Aorta (tissue), 5 donors: ENCODE results near the gene CDK13. TPM values are rescaled to one million over a fixed set of nuclear protein-coding genes. Genes with fewer than 3 reads are reported as not detected.

Source experiments
- ATAC-seq: fragments of 200-7000 bp; cut with Tn5 transposase; one replicate; pipeline ENCODE4 v1.9.1; 2022; ENCODE audit warnings: moderate library complexity; ENCODE audit not compliant: low FRiP score
- DNase-seq, 2 donors: peaks; one replicate each; pipeline ENCODE4 v3.0.0-alpha.2; 2020
- H3K27ac ChIP-seq, 2 donors: one replicate each; pipeline ENCODE4 v1.5.1; 2013; ENCODE audit warnings: low read length in 2 of 2, mild to moderate bottlenecking in 2 of 2, moderate library complexity in 2 of 2, control low read depth in 1 of 2, inconsistent platforms in 1 of 2, low read depth in 1 of 2
- H3K27me3 ChIP-seq, 2 donors: one replicate each; pipeline ENCODE4 v1.6.1; 2013; ENCODE audit warnings: control low read depth in 1 of 2, low read length in 1 of 2, mild to moderate bottlenecking in 1 of 2, moderate library complexity in 1 of 2; ENCODE audit not compliant: insufficient read depth in 2 of 2, control insufficient read depth in 1 of 2
- H3K36me3 ChIP-seq, 2 donors: one replicate each; pipeline ENCODE4 v1.6.1; 2013; ENCODE audit warnings: control low read depth in 1 of 2, low read length in 1 of 2, mild to moderate bottlenecking in 1 of 2; ENCODE audit not compliant: insufficient read depth in 2 of 2, control insufficient read depth in 1 of 2
- H3K4me1 ChIP-seq, 2 donors: one replicate each; pipeline ENCODE4 v1.6.1; 2013; ENCODE audit warnings: low read length in 2 of 2, control low read depth in 1 of 2, mild to moderate bottlenecking in 1 of 2, moderate library complexity in 1 of 2; ENCODE audit not compliant: insufficient read depth in 2 of 2, control insufficient read depth in 1 of 2
- H3K4me3 ChIP-seq, 2 donors: one replicate each; pipeline ENCODE4 v1.5.1; 2013; ENCODE audit warnings: low read length in 2 of 2, control low read depth in 1 of 2, mild to moderate bottlenecking in 1 of 2
- H3K9me3 ChIP-seq: one replicate; pipeline ENCODE4 v1.6.1; 2013; ENCODE audit warnings: mild to moderate bottlenecking, low read length; ENCODE audit not compliant: control insufficient read depth
- WGBS, 2 donors: extraction: QIAGEN DNeasy Blood & Tissue Kit; methylation state at CpG; one replicate each; pipeline ENCODE4 v1.1.7; 2013; 5-methylcytosine and 5-hydroxymethylcytosine counted together
- intact Hi-C, 2 donors: fragments of 100-400 bp; cut with DNase I; formaldehyde crosslinking; loops; one replicate each; pipeline versions ENCODE4 v1.14.2 to v1.15.0; 2022
- polyA plus RNA-seq, 2 donors: library from polyadenylated mRNA; stranded (reverse); fragments of 200-250 nt; gene quantifications; one replicate each; pipeline ENCODE4 v1.2.3, GENCODE V29; 2013
- total RNA-seq, 2 donors: library from RNA; stranded (reverse); fragmentation: NEBNext Ultra II Directional; extraction: Animal tissue kit (Norgen Biotek cat#: 25700); gene quantifications; one replicate each; pipeline ENCODE4 v1.2.1, GENCODE V29; 2021
- donor health status: healthy with polysubstance abuse.
- donor health status: Bipolar disorder and iron deficiency.
- donor health status: DM: no; HTN: no; CAD: no.
- donor health status: DM: no; HTN: no; CAD: no.
- donor health status: DM: yes; HTN: yes; CAD: no.

Gene CDK13
- total and polyA plus RNA-seq, 4 donors: 8.5 to 83.8 (median 39.5) TPM

GRCh38 chr7:39952374-39952773 is 2.3 kb downstream of the CDK13 start:
- WGBS, 2 donors: 5 to 9% methylated on average over 2 of the region's 2 CpGs
- intact Hi-C loops: loop anchor here (5.0 to 10.0 kb wide), 2 partner anchors 100 to 182 kb away; partner anchors contain the start of genes MPLKIP (in 1 of the 2) and SUGCT (in 1 of the 2)

GRCh38 chr7:39952803-39953202 is 2.7 kb downstream of the CDK13 start:
- Histone ChIP-seq H3K9me3 (no peaks in the 10 kb centered on the region), H3K4me1 (no peaks in the 10 kb centered on the region), H3K4me3 (peak overlapping the region; percentile 29 to 32), H3K36me3 (no peaks in the 10 kb centered on the region), H3K27me3 (no peaks in the 10 kb centered on the region), H3K27ac (no peak overlapping the region)
- 6 to 9% methylated on average over 3 of the region's 3 CpGs for WGBS, 2 donors
- ATAC-seq: no peak
- no peak for DNase-seq
- intact Hi-C loops: loop anchor here (5.0 to 10.0 kb wide), 2 partner anchors 99 to 182 kb away; partner anchors contain the start of genes MPLKIP (in 1 of the 2) and SUGCT (in 1 of the 2)

More at GRCh38 chr7:39952374-39952773, 2.3 kb downstream of the CDK13 start:
- no peaks in the 10 kb centered on the region for H3K4me1 ChIP-seq
- ATAC-seq (no peak), DNase-seq (no peak)
- H3K4me3 ChIP-seq: peak overlapping the region; percentile 73 to 87
- H3K27me3 ChIP-seq: no peaks in the 10 kb centered on the region
- no peaks in the 10 kb centered on the region for H3K36me3 ChIP-seq
- no peaks in the 10 kb centered on the region for H3K9me3 ChIP-seq
- no peak overlapping the region for H3K27ac ChIP-seq

- Histone ChIP-seq H3K4me1 (no peaks in the 10 kb centered on the region), H3K27me3 (no peaks in the 10 kb centered on the region), H3K4me3 (no peak overlapping the region), H3K27ac (no peak overlapping the region), H3K9me3 (no peaks in the 10 kb centered on the region), H3K36me3 (no peaks in the 10 kb centered on the region)
- DNase-seq: no peak
- no peak for ATAC-seq
- 86 to 89% methylated on average over 4 of the region's 4 CpGs for WGBS, 2 donors
- intact Hi-C loops: loop anchor here (5.0 to 10.0 kb wide), 2 partner anchors 98 to 180 kb away; partner anchors contain the start of genes MPLKIP (in 1 of the 2) and SUGCT (in 1 of the 2)
Observed at GRCh38 chr7:39954694-39955093, 4.6 kb downstream of the CDK13 start.

GRCh38 chr7:39958038-39958437 is 8.0 kb downstream of the CDK13 start:
- Histone ChIP-seq H3K36me3 (no peaks in the 10 kb centered on the region), H3K4me1 (no peaks in the 10 kb centered on the region), H3K9me3 (no peaks in the 10 kb centered on the region), H3K27ac (no peak overlapping the region), H3K27me3 (no peaks in the 10 kb centered on the region), H3K4me3 (no peak overlapping the region)
- intact Hi-C loops: loop anchor here in 1 of 2 donors (10.0 kb wide), 1 partner anchor 177 kb away; the partner anchor contains the start of genes MPLKIP and SUGCT
- no peak for ATAC-seq
- no peak for DNase-seq
- 85 to 90% methylated on average over 3 of the region's 3 CpGs for WGBS, 2 donors

- WGBS, 2 donors: 83 to 86% methylated on average over 2 of the region's 2 CpGs
- Histone ChIP-seq H3K36me3 (no peaks in the 10 kb centered on the region), H3K27ac (no peak overlapping the region), H3K4me1 (peaks cover 0 to 4% of the 10 kb centered on the region in 2 donors), H3K27me3 (no peaks in the 10 kb centered on the region), H3K4me3 (no peak overlapping the region), H3K9me3 (no peaks in the 10 kb centered on the region)
- intact Hi-C loops: no loop called here
- DNase-seq (no peak), ATAC-seq (no peak)
Observed at GRCh38 chr7:39967406-39968161, 17.5 kb downstream of the CDK13 start.

- no peak overlapping the region for H3K4me3 ChIP-seq
- 72 to 76% methylated on average over 1 of the region's 1 CpG for WGBS, 2 donors
- no peak for ATAC-seq
- no peaks in the 10 kb centered on the region for H3K27me3 ChIP-seq
- no peak for DNase-seq
- no peaks in the 10 kb centered on the region for H3K9me3 ChIP-seq
- peaks cover 0 to 4% of the 10 kb centered on the region in 2 donors for H3K4me1 ChIP-seq
- no peaks in the 10 kb centered on the region for H3K36me3 ChIP-seq
- H3K27ac ChIP-seq: no peak overlapping the region
- intact Hi-C loops: no loop called here
Observed at GRCh38 chr7:39969431-39969830, 19.4 kb downstream of the CDK13 start.

GRCh38 chr7:39971924-39972323 is 21.9 kb downstream of the CDK13 start:
- H3K27me3 ChIP-seq: no peaks in the 10 kb centered on the region
- peaks cover 3 to 6% of the 10 kb centered on the region in 2 donors for H3K4me1 ChIP-seq
- no peak for DNase-seq
- intact Hi-C loops: no loop called here
- no peak overlapping the region for H3K4me3 ChIP-seq
- H3K27ac ChIP-seq: no peak overlapping the region
- no peak for ATAC-seq
- 51 to 53% methylated on average over 3 of the region's 3 CpGs for WGBS, 2 donors
- no peaks in the 10 kb centered on the region for H3K9me3 ChIP-seq
- H3K36me3 ChIP-seq: no peaks in the 10 kb centered on the region

- Histone ChIP-seq H3K4me1 (peaks cover 2 to 4% of the 10 kb centered on the region in 2 donors), H3K9me3 (no peaks in the 10 kb centered on the region), H3K36me3 (no peaks in the 10 kb centered on the region), H3K27ac (no peak overlapping the region), H3K27me3 (no peaks in the 10 kb centered on the region), H3K4me3 (no peak overlapping the region)
- intact Hi-C loops: no loop called here
- ATAC-seq: no peak
- DNase-seq: no peak
- 80 to 86% methylated on average over 2 of the region's 2 CpGs for WGBS, 2 donors
Observed at GRCh38 chr7:39973801-39974200, 23.7 kb downstream of the CDK13 start.
